K562 (cell line): ENCODE measurements around the gene SELENOF. TPM values are rescaled to one million over a fixed set of nuclear protein-coding genes. Genes with fewer than 3 reads are reported as not detected.
A peak's percentile ranks its signal among the peaks of the same experiment; 100 is the strongest.

Experiments
- EGR1 ChIP-seq: fragments of 450-650 bp; conservative IDR thresholded peaks from 2 replicates; pipeline ENCODE4 v1.6.1; 2017; ENCODE audit warnings: mild to moderate bottlenecking
- EZH2 ChIP-seq: IDR thresholded peaks from 2 replicates; pipeline ENCODE4 v1.6.1; 2012; ENCODE audit warnings: low read depth, mild to moderate bottlenecking, inconsistent platforms, low read length, borderline replicate concordance
- KAT7 ChIP-seq: sonication (generic); formaldehyde crosslinking; IDR thresholded peaks from 2 replicates; pipeline ENCODE4 v1.8.0; 2022; ENCODE audit warnings: missing genetic modification reagents, mild to moderate bottlenecking, borderline replicate concordance
- KHSRP ChIP-seq: fragments of 450-650 bp; IDR thresholded peaks from 2 replicates; pipeline ENCODE4 v1.6.1; 2017
- MAX ChIP-seq: sonication (generic); formaldehyde crosslinking; IDR thresholded peaks from 2 replicates; pipeline ENCODE4 v1.9.0; 2022; ENCODE audit warnings: mild to moderate bottlenecking, missing genetic modification reagents
- MGA ChIP-seq: fragments of 450-650 bp; IDR thresholded peaks from 2 replicates; pipeline ENCODE4 v1.6.1; 2016; ENCODE audit warnings: mild to moderate bottlenecking, moderate library complexity
- NR2C1 ChIP-seq, 2 experiments: fragments of 450-650 bp; IDR thresholded peaks; 2 replicates each; pipeline ENCODE4 v1.6.1; 2017; ENCODE audit warnings: mild to moderate bottlenecking in 2 of 2, antibody characterized with exemption in 1 of 2, inconsistent platforms in 1 of 2, missing compliant biosample characterization in 1 of 2, missing genetic modification characterization in 1 of 2
- SMAD4 ChIP-seq: fragments of 250-450 bp; sonication (Bioruptor Pico); conservative IDR thresholded peaks from 2 replicates; pipeline ENCODE4 v1.8.0; 2021; ENCODE audit warnings: inconsistent platforms, mild to moderate bottlenecking, moderate library complexity
- TBL1XR1 ChIP-seq, 2 experiments: IDR thresholded peaks; 2 replicates each; pipeline ENCODE4 v1.6.1; 2012; ENCODE audit warnings: improper control_type of control experiment in 2 of 2, low read length in 2 of 2, mild to moderate bottlenecking in 1 of 2
- TFE3 ChIP-seq: fragments of 450-650 bp; formaldehyde crosslinking; IDR thresholded peaks from 2 replicates; pipeline ENCODE4 v1.4.0; 2020; ENCODE audit warnings: mild to moderate bottlenecking, mixed read lengths
- USF1 ChIP-seq: sonication (generic); formaldehyde crosslinking; IDR thresholded peaks from 2 replicates; pipeline ENCODE4 v1.9.0; 2022; ENCODE audit warnings: mild to moderate bottlenecking, missing genetic modification reagents
- ZNF224 ChIP-seq: sonication (generic); formaldehyde crosslinking; IDR thresholded peaks from 2 replicates; pipeline ENCODE4 v1.8.0; 2022; ENCODE audit warnings: mild to moderate bottlenecking, missing genetic modification reagents
- polyA plus RNA-seq, 8 experiments: library from polyadenylated mRNA; depleted of rRNA in 4 of 8; stranded (reverse) in 5 of 8; unstranded in 3 of 8; fragments of >200 nt; fragmentation: Nextera tagmentation in 2 of 8; fragmentation: Illumina TruSeq in 1 of 8; extraction: Ambion mirVana in 2 of 8; extraction: Trizol in 1 of 8; gene quantifications; 2 replicates each; pipeline versions ENCODE4 v1.2.1 to v1.2.3, GENCODE V29; 2011 to 2014; ENCODE audit warnings: inconsistent platforms in 1 of 8, missing spikeins in 1 of 8
- total RNA-seq, 7 experiments: library from RNA; depleted of rRNA in 6 of 7; stranded (reverse); fragments of >200 nt in 6 of 7; fragmentation: Illumina TruSeq in 2 of 7; extraction: Trizol in 2 of 7; gene quantifications; 2 replicates each; pipeline versions ENCODE4 v1.2.1 to v1.2.3, GENCODE V29; 2011 to 2021; ENCODE audit warnings: low replicate concordance in 1 of 7

The SELENOF gene
- total and polyA plus RNA-seq, 9 of the 15 experiments (the other 6 are each of a cell fraction or from before 2014, with no cell fraction given), result 115 to 394 (median 215) TPM

- TF ChIP-seq MGA, result peak; percentile 74
- no peak for TF ChIP-seq KHSRP
- TF ChIP-seq SMAD4 (CRISPR knock-in tag), result no peak
- TF ChIP-seq EGR1, result no peak
- no peak for TF ChIP-seq ZNF224 (CRISPR knock-in tag)
- no peak for TF ChIP-seq TFE3
- 0 out of 2 replicates have a peak, but pooled peaks have one; percentile 12 for TF ChIP-seq USF1 (CRISPR knock-in tag)
- TF ChIP-seq KAT7, result 0 out of 2 replicates have a peak, but pooled peaks have one; percentile 87
- 0 out of 2 replicates have a peak, but pooled peaks have one; percentile 34 for TF ChIP-seq MAX (CRISPR knock-in tag)
- no peak for TF ChIP-seq EZH2
- 0 out of 2 replicates have a peak, but pooled peaks have one; percentile 47 for TF ChIP-seq NR2C1 (IDR thresholded peaks at IDR 0.05)
- no peak for TF ChIP-seq NR2C1 (tag; IDR thresholded peaks at IDR 0.05)
- no peak for TF ChIP-seq TBL1XR1 (IDR thresholded peaks at IDR 0.05; ENCODE audit: low read length in 2 of 2)
Observed at GRCh38 chr1:86914998-86915736, 1.2 kb upstream of the SELENOF start (continued).
